ENCODE data around the gene MAFF.

Gene MAFF

DNA sequence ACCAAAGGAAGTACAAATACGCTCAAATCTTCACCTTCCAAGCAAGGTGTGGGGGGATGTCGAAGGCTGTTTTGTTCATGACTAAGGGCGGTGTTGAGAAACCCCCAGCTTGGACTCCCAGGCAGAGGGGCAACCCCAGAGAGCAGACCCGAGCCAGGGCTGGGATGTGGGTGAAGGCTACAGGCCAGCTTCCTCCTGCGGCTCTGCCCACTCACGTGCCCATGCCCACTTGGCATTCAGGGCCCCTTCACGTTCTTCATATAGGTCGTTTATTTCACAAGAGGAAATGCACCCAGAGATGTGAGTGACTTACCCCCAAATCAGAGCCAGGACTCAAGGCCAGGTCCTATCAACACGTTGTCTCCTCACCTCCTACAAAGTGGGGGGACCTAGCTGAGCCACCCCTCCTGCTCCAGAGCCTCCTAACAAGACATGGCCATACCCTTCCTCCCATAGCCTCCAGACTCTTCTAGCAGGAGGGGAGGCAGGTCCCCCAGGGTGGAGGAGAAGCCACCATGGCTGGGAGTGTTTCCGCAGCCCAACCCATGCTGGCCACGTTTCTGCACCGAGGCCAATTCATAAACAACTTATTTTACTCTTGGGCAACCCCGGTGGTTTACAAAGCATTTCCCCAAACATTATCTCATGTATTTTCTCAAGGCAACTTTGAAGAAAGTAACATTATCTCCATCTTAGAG, 49.0 kb downstream of the MAFF start:
- DNase-seq = no peak

DNA sequence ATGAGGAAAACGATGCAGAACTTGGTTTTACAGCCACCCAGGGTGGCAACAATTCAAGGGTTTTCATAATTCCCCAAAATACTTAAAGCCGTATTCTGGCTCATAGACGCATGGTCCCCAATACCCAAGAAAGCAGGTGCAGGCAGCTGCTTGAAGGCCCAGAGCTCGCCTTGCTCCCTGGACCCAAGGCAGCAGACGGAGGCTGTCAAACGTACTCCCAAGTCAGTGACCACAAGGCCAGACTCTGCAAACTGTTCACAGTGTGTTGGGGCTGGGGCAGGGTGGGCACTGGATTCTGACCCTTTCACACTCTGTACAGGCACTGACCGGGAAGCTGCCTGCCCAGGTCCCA, 49.5 kb downstream of the MAFF start:
- DNase-seq = no peak

DNA sequence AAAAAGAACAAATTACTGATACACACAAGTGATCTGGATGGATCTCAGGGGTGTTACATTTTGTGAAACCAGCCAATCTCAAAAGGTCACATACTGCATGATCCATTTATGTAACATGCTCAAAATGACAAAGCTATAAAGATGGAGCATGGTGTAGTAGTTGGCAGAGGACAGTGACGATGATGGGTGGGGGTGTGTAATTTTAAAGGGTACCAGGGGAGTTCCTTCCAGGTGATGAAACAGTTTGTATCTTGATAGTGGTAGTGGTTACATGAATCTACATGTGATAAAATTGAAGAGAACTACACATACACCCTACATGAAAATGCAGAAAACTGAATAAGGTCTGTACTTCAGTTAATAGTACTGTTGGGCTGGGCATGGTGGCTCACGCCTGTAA, 53.9 kb downstream of the MAFF start:
- DNase-seq = no peak

DNA sequence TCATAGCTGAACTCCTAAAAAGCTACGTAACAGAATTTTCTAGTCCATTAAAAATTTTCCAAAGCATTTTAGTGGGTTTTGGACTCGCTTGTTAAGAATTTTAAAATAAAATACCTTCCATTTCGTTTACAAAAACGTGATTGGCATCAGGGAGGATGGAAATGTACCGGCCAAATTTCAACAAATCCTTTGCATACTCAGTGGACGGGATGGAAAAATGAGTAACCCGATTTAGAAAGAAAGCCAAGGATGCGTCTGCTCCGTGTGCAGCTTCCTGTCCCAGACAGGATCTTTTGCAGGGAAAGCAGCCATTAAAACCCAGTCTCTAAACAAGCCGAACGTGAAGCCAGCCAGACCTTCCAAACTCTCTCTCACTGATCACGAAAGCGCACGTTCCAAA, 55.4 kb downstream of the MAFF start:
- DNase-seq = no peak

DNA sequence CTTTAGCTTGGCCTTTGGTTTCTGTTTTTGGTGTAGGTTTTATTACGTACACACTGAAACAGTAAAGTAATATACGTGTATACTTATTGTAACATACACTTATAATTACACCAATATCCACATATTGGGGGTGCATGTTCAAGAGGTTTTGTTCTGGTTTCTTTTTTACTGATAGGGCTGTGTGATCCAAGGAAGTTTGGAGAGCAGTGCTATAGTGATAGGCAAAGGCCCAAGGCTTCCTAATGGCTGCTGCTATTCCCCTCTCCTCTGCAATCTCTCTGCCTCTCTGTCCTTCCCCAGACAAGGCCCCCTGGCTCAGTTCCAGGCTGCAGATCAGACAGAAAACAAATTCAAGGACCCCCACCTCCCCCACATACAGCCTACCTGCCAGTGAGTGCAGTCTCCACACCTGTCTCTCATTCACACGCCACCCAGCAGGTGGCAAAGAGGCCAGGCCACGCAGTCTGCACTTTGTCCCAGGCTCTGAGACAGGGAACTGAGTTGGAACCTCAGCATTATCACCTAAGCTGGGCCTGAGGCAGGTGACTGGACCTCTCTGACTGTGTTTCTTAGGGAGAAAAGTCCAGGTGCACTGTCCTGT, 56.0 kb downstream of the MAFF start:
- peak; percentile 95 for DNase-seq

DNA sequence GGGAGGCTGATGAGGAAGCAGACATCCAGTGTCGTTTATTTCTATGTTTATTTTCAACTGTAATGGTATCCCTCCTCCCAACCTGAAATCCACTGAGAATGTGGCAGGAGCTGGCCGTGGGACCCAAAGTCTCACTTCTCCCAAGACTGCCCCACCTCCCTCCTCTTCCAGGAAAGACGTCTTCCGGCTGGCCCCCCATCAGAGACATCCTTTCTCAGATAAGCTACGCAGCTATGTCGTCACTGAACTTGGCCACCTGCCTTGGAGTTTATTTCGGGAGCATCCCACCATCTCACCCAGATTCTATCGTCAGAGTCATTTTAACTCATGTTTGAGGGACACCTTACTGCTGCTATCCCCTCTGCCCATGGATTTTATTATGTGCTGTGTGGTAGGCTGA, 57.1 kb downstream of the MAFF start:
- no peak for DNase-seq

DNA sequence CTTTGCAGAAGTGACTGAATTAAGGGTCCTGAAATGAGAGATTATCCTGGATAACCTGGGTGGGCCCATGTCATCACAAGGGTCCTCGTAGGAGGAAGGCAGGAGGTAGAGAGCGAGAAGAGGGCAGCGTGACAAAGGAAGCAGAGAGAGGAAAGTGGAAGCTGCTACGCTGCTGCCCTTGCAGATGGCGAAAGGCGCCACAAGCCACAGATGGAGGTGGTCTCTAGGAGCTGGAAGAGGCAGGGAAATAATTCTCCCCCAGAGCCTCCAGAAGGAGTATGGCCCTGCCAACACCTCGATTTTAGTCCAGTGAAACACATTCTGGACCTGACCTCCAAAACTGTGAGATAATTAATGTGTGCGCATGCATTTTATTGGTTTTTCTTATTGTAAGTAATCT, 57.6 kb downstream of the MAFF start:
- no peak for DNase-seq

DNA sequence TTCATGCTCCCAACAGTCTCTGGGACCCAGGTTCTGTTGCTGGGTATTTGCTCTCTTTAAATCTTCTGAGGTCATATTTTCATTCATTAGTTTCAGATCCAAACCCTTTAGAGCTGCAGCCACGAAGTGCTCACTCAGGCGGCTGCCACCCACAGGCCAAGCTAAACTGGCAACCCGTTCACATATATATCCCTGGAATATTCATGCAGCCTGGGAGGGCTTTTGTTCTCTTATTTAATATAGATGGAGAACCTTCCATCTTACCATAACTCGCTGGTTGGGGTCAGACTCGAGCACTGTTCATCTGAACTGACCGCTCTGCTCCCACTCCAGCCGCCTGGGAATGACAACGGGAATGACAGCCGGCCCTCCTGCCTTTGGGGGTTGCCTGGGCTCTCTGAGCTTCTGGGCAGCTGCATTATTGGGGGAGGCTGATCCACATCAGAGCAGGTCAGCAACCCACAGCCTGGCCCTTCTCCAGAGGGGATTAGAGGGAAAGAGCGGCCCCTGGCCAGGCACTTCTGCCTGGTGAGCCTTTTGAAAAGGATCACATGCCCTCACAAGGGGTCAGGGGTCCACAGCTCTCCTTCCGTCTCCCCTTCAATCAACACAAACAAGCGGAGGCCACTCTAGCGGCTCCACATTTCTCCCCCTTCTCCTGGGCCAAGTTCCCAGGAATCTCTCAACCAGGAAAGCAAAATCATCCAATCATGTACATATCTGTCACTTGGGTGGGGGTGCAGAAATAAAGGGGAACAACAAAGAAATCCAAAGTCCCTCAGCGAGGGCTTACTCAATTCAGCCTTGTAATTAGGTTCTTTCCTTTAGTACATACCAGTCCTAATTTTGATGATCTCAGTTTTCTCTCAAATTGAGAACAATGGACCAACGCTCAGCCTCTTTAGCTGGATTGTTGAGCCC, 59.2 kb downstream of the MAFF start:
- DNase-seq = no peak

DNA sequence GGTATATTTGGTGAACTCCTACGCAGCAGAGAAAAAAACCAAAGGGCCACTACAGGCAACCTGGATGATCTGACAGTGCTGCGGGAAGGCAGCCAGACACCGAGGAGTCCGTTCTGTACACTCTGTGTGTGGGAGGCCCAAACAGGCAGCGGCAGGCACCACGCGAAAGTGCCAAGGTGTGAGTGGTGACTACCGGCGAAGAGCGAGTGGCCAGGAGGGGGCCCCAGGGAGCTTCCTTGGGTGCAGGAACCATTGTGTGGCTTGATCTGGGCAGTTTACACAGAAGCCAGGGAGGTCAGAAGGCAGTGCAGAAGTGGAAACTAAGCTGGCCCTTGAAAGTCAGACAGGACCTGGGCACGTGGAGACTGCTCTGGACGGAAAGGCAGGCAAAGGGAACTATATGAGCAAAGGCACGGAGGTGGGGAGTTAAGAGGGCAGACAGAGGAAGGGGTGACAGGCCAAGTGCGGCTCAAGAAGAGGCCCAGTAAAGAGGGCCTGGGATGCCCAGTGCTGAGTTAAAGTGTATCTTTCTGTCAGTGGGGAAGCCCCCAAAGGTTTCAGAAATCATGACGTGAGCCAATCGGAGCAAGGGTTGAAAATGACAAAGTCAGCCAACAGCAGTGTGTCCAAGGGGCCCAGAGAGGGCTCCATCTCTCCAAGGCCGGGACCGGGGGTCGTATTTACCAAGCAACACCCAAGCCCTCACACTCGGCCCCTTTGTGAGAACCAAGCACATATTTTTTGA, 60.4 kb downstream of the MAFF start:
- DNase-seq = no peak

DNA sequence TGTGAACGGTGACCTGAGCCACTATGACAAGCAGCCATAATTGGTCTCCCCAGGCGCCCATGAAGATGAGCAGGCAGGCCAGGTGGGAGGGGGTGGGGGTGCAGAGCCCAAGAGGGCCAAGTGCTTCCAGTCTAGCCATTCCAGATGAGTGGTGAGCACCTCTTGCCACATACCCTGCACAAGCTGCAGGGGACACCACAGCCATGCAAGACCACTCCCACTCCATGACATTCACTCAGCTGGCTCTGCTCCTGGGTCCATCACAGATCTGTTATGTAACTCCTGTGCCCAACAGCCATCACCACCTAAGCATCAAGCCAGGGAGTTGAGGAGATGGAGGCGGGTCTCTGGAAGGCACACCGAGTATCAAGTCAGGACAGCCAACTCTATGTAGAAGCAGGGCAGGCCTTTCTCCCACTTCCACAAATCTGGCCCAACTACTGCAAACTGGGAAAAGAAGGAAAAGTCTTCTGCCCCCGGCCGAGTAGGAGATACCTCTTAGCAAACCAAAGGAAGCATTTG, 62.6 kb downstream of the MAFF start:
- no peak for DNase-seq

Measured in NCI-H1105 treated with DMSO at 0.1 percent for 48 hours (cell line).